ENCODE data around the gene RETN.

RETN gene

DNA sequence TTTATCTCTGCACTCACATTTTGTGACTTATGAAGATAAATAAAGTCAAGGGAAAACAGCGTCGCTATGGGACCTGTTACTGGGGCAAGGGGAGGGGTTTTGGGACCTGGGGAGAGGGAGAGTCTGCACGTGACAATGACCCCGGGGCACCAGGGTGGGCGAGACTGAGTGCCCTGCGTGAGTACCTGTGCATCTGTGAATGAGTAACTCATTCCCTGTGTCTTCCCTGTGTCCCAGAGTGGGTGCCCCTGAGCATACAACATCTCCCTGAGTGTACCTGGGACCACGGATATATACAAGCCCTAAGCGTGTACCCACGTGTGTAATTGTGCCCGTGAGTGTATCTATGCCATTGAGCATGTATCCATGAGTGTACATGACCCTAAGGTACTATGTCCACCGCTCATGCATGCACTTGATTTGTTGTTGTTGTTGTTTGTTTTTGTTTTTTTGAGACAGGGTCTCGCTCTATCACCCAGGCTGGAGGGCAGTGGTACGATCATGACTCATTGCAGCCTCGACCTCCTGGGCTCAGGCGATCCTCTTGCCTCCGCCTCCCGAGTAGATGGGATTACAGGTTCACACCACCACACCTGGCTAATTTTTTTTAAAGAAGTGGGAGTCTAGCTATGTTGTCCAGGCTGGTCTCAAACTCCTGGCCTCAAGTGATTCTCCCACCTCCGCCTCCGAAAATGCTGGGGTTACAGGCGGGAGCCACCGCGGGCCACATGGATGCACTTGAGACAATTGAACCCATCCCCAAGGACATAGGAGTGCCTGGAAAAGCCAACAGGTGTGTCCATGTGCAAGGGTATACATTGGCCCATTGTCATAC is 11.1 kb downstream of the RETN start:
- H3K4me1 ChIP-seq (ENCODE audit: control insufficient read depth in 2 of 2, insufficient read depth in 1 of 2, low read depth in 1 of 2, low read length in 2 of 2), result peaks cover 8 to 9% of the 10 kb centered on the region in 2 donors
- no peaks in the 10 kb centered on the region for H3K9me3 ChIP-seq (replicated peaks in 1 of 2; ENCODE audit: control insufficient read depth in 2 of 2, insufficient read depth in 1 of 2, low read depth in 1 of 2, low read length in 2 of 2)
- whole genome bisulfite sequencing, 2 donors (ENCODE audit: extremely low coverage in 2 of 2, insufficient read length in 2 of 2, insufficient replicate concordance in 1 of 2), result no CpG with 5 or more reads among the region's 22 CpGs
- peak overlapping the region; percentile 81 for H2BK15ac ChIP-seq (ENCODE audit: low read length)
- H2BK12ac ChIP-seq (ENCODE audit: low read length), result peak overlapping the region; percentile 97
- H3K9ac ChIP-seq (ENCODE audit: low read depth, low read length, poor library complexity), result no peak overlapping the region
- peak overlapping the region; percentile 89 for H3K23ac ChIP-seq (ENCODE audit: low read depth, low read length, poor library complexity)
- peaks cover 13 to 21% of the 10 kb centered on the region in 2 donors for H3K36me3 ChIP-seq (replicated peaks in 1 of 2; ENCODE audit: control insufficient read depth in 2 of 2, insufficient read depth in 2 of 2, low read length in 2 of 2)
- peak overlapping the region; percentile 82 for H3K14ac ChIP-seq (ENCODE audit: low read length)
- H2BK120ac ChIP-seq (ENCODE audit: low read depth, low read length), result no peak overlapping the region
- no peak overlapping the region for H3K4ac ChIP-seq (ENCODE audit: low read length)
- H2AK5ac ChIP-seq (ENCODE audit: low read depth, low read length), result peak overlapping the region; percentile 1
- H3K27ac ChIP-seq (replicated peaks; ENCODE audit: low read length), result no peak overlapping the region
- peak overlapping the region; percentile 94 for H3K18ac ChIP-seq (ENCODE audit: low read length)
- no peak for DNase-seq (ENCODE audit: low spot score)
- peaks cover 0 to 11% (median 8%) of the 10 kb centered on the region in 3 experiments for H3K27me3 ChIP-seq (ENCODE audit: control insufficient read depth in 3 of 3, insufficient read depth in 3 of 3, low read depth in 1 of 3, low read length in 3 of 3)
- H2AFZ ChIP-seq (ENCODE audit: low read length), result peak overlapping the region; percentile 94
- peak overlapping the region; percentile 49 to 97 for H3K4me3 ChIP-seq (ENCODE audit: low read length in 2 of 2)
- H4K8ac ChIP-seq (ENCODE audit: low read depth, low read length), result peak overlapping the region; percentile 96
- peak overlapping the region; percentile 73 for H3K4me2 ChIP-seq (ENCODE audit: insufficient read depth, low read length, poor library complexity, severe bottlenecking)
- peaks cover 17% of the 10 kb centered on the region for H3K79me1 ChIP-seq (ENCODE audit: low read depth, low read length)
- H4K91ac ChIP-seq (ENCODE audit: low read depth, low read length, poor library complexity), result no peak overlapping the region
- peak overlapping the region; percentile 93 for H2BK5ac ChIP-seq (ENCODE audit: low read length)

DNA sequence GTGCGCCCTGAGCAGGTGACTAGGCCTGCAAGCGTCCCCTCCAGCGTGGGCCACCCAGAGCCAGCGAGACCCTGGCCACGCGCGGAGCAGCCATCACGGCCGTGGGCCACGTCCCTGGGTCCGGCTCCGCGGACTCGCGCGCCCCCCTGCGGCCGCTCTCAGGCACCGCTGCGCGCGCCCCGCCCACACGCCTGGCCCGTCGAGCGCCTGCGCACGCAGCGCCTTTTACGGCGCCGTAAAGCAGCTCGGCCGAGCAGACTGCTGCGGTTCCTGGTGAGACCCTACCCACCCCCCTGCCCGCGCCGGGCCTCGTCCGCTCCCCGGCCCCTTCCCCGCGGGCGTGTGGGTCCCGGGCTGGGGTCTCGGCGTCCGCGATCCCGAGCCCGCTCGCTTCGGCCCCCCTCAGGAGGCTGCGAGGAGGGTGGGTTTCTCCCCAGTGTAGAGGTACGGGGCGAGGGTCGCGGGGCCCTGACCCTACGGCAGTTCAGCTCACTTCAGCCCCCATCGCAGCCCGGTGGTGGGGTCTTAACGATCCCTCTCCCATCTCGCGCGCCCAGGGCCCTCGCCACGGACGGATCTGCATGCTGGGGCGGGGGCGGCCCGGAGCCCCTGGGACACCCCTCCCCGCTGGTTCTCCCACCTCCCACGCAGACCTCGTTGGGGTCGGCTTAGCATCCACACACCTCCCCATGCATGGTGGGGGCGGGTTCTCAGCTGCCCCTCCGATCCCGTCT is 11.9 kb downstream of the RETN start, which contains the start of gene TRAPPC5:
Gene TRAPPC5 (plus strand): TSS at position 228 of the 734 bp plus-strand sequence. CDS start 1,421 bp downstream, outside the sequence.
- H3K4ac ChIP-seq (ENCODE audit: low read length), result peak within 1 kb of the TSS; percentile 84
- peak within 1 kb of the TSS; percentile 96 for H4K8ac ChIP-seq (ENCODE audit: low read depth, low read length)
- H3K9me3 ChIP-seq (replicated peaks in 1 of 2; ENCODE audit: control insufficient read depth in 2 of 2, insufficient read depth in 1 of 2, low read depth in 1 of 2, low read length in 2 of 2), result no peaks in the 10 kb centered on the region
- peaks cover 17% of the 10 kb centered on the region for H3K79me1 ChIP-seq (ENCODE audit: low read depth, low read length)
- H3K27ac ChIP-seq (replicated peaks; ENCODE audit: low read length), result no peak within 1 kb of the TSS
- H3K36me3 ChIP-seq (replicated peaks in 1 of 2; ENCODE audit: control insufficient read depth in 2 of 2, insufficient read depth in 2 of 2, low read length in 2 of 2), result peaks cover 16 to 21% of the 10 kb centered on the region in 2 donors
- H2BK12ac ChIP-seq (ENCODE audit: low read length), result peak within 1 kb of the TSS; percentile 97
- H3K23ac ChIP-seq (ENCODE audit: low read depth, low read length, poor library complexity), result peak within 1 kb of the TSS; percentile 89
- peak within 1 kb of the TSS; percentile 100 for H3K9ac ChIP-seq (ENCODE audit: low read depth, low read length, poor library complexity)
- H3K27me3 ChIP-seq (ENCODE audit: control insufficient read depth in 3 of 3, insufficient read depth in 3 of 3, low read depth in 1 of 3, low read length in 3 of 3), result peaks cover 0 to 11% (median 8%) of the 10 kb centered on the region in 3 experiments
- WGBS, 2 donors (ENCODE audit: extremely low coverage in 2 of 2, insufficient read length in 2 of 2, insufficient replicate concordance in 1 of 2), result no CpG with 5 or more reads among the region's 79 CpGs
- peak within 1 kb of the TSS; percentile 61 for H2BK120ac ChIP-seq (ENCODE audit: low read depth, low read length)
- peak within 1 kb of the TSS; percentile 81 for H2BK15ac ChIP-seq (ENCODE audit: low read length)
- H3K4me3 ChIP-seq (ENCODE audit: low read length in 2 of 2), result peak within 1 kb of the TSS; percentile 97 to 98
- peak within 1 kb of the TSS; percentile 94 for H2AFZ ChIP-seq (ENCODE audit: low read length)
- peak within 1 kb of the TSS; percentile 99 for H3K14ac ChIP-seq (ENCODE audit: low read length)
- peak within 1 kb of the TSS; percentile 99 for H3K18ac ChIP-seq (ENCODE audit: low read length)
- H2AK5ac ChIP-seq (ENCODE audit: low read depth, low read length), result peak within 1 kb of the TSS; percentile 98
- H3K4me2 ChIP-seq (ENCODE audit: insufficient read depth, low read length, poor library complexity, severe bottlenecking), result peak within 1 kb of the TSS; percentile 92
- no peak within 1 kb of the TSS for H4K91ac ChIP-seq (ENCODE audit: low read depth, low read length, poor library complexity)
- DNase-seq (ENCODE audit: low spot score), result peak; percentile 87
- peak within 1 kb of the TSS; percentile 93 for H2BK5ac ChIP-seq (ENCODE audit: low read length)
- peaks cover 9 to 10% of the 10 kb centered on the region in 2 donors for H3K4me1 ChIP-seq (ENCODE audit: control insufficient read depth in 2 of 2, insufficient read depth in 1 of 2, low read depth in 1 of 2, low read length in 2 of 2)

DNA sequence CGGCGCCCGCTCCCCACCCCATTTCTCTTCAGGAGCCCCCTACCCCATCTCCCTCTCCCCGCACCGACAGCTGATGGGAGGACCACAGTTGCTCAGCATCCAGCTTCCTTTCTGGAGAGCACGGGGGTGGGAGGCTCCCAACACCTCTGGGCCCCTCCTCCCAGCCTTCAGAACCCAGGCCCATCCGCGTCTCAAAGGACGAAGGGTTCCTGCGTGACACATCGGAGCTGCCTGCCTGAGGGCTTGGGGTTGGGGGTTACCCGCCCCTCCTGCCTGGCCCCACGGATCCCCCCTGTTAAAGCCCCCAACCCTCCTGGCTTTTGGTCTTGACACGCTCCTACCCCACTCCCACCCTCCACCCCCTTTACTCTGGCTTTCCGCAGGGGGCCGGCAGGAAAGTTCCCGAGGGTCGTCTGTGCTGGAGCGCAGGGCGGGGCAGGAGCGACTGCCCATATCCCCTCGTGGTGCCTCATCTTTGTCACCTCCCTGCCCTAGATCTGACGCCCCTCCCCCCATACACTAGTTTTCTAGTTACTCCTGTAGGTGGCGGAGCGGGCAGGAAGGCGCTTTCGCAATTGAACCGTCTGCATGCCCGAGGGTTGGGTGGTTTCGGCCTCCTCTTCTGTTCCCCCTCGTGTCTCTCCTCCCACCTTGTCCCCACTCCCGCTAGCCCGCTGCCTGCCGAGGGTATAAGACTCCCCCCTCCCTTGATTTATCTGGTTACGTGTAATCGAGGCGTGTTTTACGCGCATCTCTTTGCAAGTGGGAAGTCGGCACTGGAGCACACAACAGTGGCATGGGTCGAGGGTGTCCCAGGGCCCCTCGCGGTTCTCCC is 12.7 kb downstream of the RETN start:
- DNase-seq (ENCODE audit: low spot score), result peak; percentile 67

More for the DNA sequence above, 12.7 kb downstream of the RETN start:
- peak overlapping the region; percentile 94 for H2AFZ ChIP-seq (ENCODE audit: low read length)
- peak overlapping the region; percentile 84 for H3K4ac ChIP-seq (ENCODE audit: low read length)
- no CpG with 5 or more reads among the region's 43 CpGs for WGBS, 2 donors (ENCODE audit: extremely low coverage in 2 of 2, insufficient read length in 2 of 2, insufficient replicate concordance in 1 of 2)
- peaks cover 17% of the 10 kb centered on the region for H3K79me1 ChIP-seq (ENCODE audit: low read depth, low read length)
- H3K23ac ChIP-seq (ENCODE audit: low read depth, low read length, poor library complexity), result peak overlapping the region; percentile 83
- peak overlapping the region; percentile 92 for H3K4me2 ChIP-seq (ENCODE audit: insufficient read depth, low read length, poor library complexity, severe bottlenecking)
- no peak overlapping the region for H4K8ac ChIP-seq (ENCODE audit: low read depth, low read length)
- peak overlapping the region; percentile 99 for H3K14ac ChIP-seq (ENCODE audit: low read length)
- H3K9me3 ChIP-seq (replicated peaks in 1 of 2; ENCODE audit: control insufficient read depth in 2 of 2, insufficient read depth in 1 of 2, low read depth in 1 of 2, low read length in 2 of 2), result no peaks in the 10 kb centered on the region
- H3K9ac ChIP-seq (ENCODE audit: low read depth, low read length, poor library complexity), result peak overlapping the region; percentile 100
- H4K91ac ChIP-seq (ENCODE audit: low read depth, low read length, poor library complexity), result no peak overlapping the region
- H3K4me3 ChIP-seq (ENCODE audit: low read length in 2 of 2), result peak overlapping the region; percentile 97 to 98
- H3K27ac ChIP-seq (replicated peaks; ENCODE audit: low read length), result no peak overlapping the region
- H2BK12ac ChIP-seq (ENCODE audit: low read length), result peak overlapping the region; percentile 16
- H2BK120ac ChIP-seq (ENCODE audit: low read depth, low read length), result peak overlapping the region; percentile 91
- H2BK15ac ChIP-seq (ENCODE audit: low read length), result peak overlapping the region; percentile 58
- peak overlapping the region; percentile 48 for H2BK5ac ChIP-seq (ENCODE audit: low read length)
- H3K18ac ChIP-seq (ENCODE audit: low read length), result peak overlapping the region; percentile 99
- H3K27me3 ChIP-seq (ENCODE audit: control insufficient read depth in 3 of 3, insufficient read depth in 3 of 3, low read depth in 1 of 3, low read length in 3 of 3), result peaks cover 0 to 11% (median 8%) of the 10 kb centered on the region in 3 experiments
- peaks cover 16 to 21% of the 10 kb centered on the region in 2 donors for H3K36me3 ChIP-seq (replicated peaks in 1 of 2; ENCODE audit: control insufficient read depth in 2 of 2, insufficient read depth in 2 of 2, low read length in 2 of 2)
- H2AK5ac ChIP-seq (ENCODE audit: low read depth, low read length), result peak overlapping the region; percentile 98
- peaks cover 9 to 10% of the 10 kb centered on the region in 2 donors for H3K4me1 ChIP-seq (ENCODE audit: control insufficient read depth in 2 of 2, insufficient read depth in 1 of 2, low read depth in 1 of 2, low read length in 2 of 2)
